Activated T-helper 1 cell treated with anti-CD3 and anti-CD28 coated beads, Interleukin-12 subunit alpha, Interleukin-12 subunit beta, Interleukin-2, Interleukin-4 antibody, amounts not matched to agents 30 ng/mL and 10 ng/mL and 1 ng/mL, durations not matched to agents 14 hours and 24 hours and 36 hours (primary cell): ENCODE results near the gene WNT5A. TPM values are rescaled to one million over a fixed set of nuclear protein-coding genes. Genes with fewer than 3 reads are reported as not detected.

Experiments used
- DNase-seq: peaks from one replicate; pipeline ENCODE4 v3.0.0; 2021; ENCODE audit warnings: low spot score
- H3K27ac Mint-ChIP-seq: one replicate; pipeline ENCODE4 v1.8.0; 2021; ENCODE audit warnings: mild to moderate bottlenecking, mixed read lengths
- H3K27me3 Mint-ChIP-seq: one replicate; pipeline ENCODE4 v1.8.0; 2022; ENCODE audit warnings: mild to moderate bottlenecking, moderate library complexity, mixed read lengths; ENCODE audit not compliant: insufficient read depth
- H3K36me3 Mint-ChIP-seq: one replicate; pipeline ENCODE4 v1.8.0; 2021; ENCODE audit warnings: low read depth, mixed read lengths
- H3K4me1 Mint-ChIP-seq: one replicate; pipeline ENCODE4 v1.8.0; 2021; ENCODE audit warnings: low read depth, mixed read lengths
- H3K4me3 Mint-ChIP-seq: one replicate; pipeline ENCODE4 v1.8.0; 2021; ENCODE audit warnings: mild to moderate bottlenecking, moderate library complexity, mixed read lengths
- H3K9me3 Mint-ChIP-seq: one replicate; pipeline ENCODE4 v1.8.0; 2021; ENCODE audit warnings: mixed read lengths
- intact Hi-C: fragments of 100-400 bp; cut with micrococcal nuclease; formaldehyde crosslinking; loops from one replicate; pipeline ENCODE4 v1.15.1; 2024
- total RNA-seq: library from RNA; stranded (reverse); gene quantifications from 2 replicates; pipeline ENCODE4 v1.2.3, GENCODE V29; 2022

WNT5A gene
- total RNA-seq, 1 donor from 2014 or later = not detected

- H3K36me3 Mint-ChIP-seq = no peaks in the 10 kb centered on the region
- no peaks in the 10 kb centered on the region for H3K9me3 Mint-ChIP-seq
- peaks cover 3% of the 10 kb centered on the region for H3K27me3 Mint-ChIP-seq
- H3K27ac Mint-ChIP-seq = no peak overlapping the region
- no peak for DNase-seq
- intact Hi-C loops = no loop called here
- H3K4me3 Mint-ChIP-seq = no peak overlapping the region
- no peaks in the 10 kb centered on the region for H3K4me1 Mint-ChIP-seq
Observed at GRCh38 chr3:55498520-55498919, 11.4 kb upstream of the WNT5A start.

GRCh38 chr3:55497250-55497649 lies 10.1 kb upstream of the WNT5A start:
- H3K36me3 Mint-ChIP-seq = no peaks in the 10 kb centered on the region
- no peak for DNase-seq
- H3K27ac Mint-ChIP-seq = no peak overlapping the region
- H3K4me1 Mint-ChIP-seq = no peaks in the 10 kb centered on the region
- intact Hi-C loops = no loop called here
- H3K4me3 Mint-ChIP-seq = no peak overlapping the region
- no peaks in the 10 kb centered on the region for H3K9me3 Mint-ChIP-seq
- H3K27me3 Mint-ChIP-seq = peaks cover 8% of the 10 kb centered on the region

- H3K27me3 Mint-ChIP-seq = peaks cover 20% of the 10 kb centered on the region
- no peak overlapping the region for H3K27ac Mint-ChIP-seq
- H3K9me3 Mint-ChIP-seq = no peaks in the 10 kb centered on the region
- H3K4me1 Mint-ChIP-seq = no peaks in the 10 kb centered on the region
- H3K36me3 Mint-ChIP-seq = no peaks in the 10 kb centered on the region
- no peak for DNase-seq
- no peak overlapping the region for H3K4me3 Mint-ChIP-seq
- intact Hi-C loops = no loop called here
Observed at GRCh38 chr3:55494976-55495375, 7.9 kb upstream of the WNT5A start.

GRCh38 chr3:55492976-55493375 lies 5.9 kb upstream of the WNT5A start:
- H3K27ac Mint-ChIP-seq = no peak overlapping the region
- H3K4me3 Mint-ChIP-seq = no peak overlapping the region
- no peaks in the 10 kb centered on the region for H3K9me3 Mint-ChIP-seq
- H3K4me1 Mint-ChIP-seq = no peaks in the 10 kb centered on the region
- peaks cover 39% of the 10 kb centered on the region for H3K27me3 Mint-ChIP-seq
- no peak for DNase-seq
- H3K36me3 Mint-ChIP-seq = no peaks in the 10 kb centered on the region
- intact Hi-C loops = no loop called here

GRCh38 chr3:55491296-55491816 lies 4.2 kb upstream of the WNT5A start:
- Mint-ChIP-seq H3K27me3 (peaks cover 51% of the 10 kb centered on the region), H3K9me3 (no peaks in the 10 kb centered on the region), H3K36me3 (no peaks in the 10 kb centered on the region), H3K4me1 (peaks cover 4% of the 10 kb centered on the region), H3K27ac (no peak overlapping the region), H3K4me3 (no peak overlapping the region)
- intact Hi-C loops = no loop called here
- no peak for DNase-seq

GRCh38 chr3:55490276-55490913 lies 3.3 kb upstream of the WNT5A start:
- Mint-ChIP-seq H3K27ac (no peak overlapping the region), H3K36me3 (no peaks in the 10 kb centered on the region), H3K4me1 (peaks cover 5% of the 10 kb centered on the region), H3K9me3 (no peaks in the 10 kb centered on the region), H3K27me3 (peaks cover 58% of the 10 kb centered on the region), H3K4me3 (no peak overlapping the region)
- intact Hi-C loops = no loop called here
- no peak for DNase-seq

GRCh38 chr3:55489798-55490132 lies 2.7 kb upstream of the WNT5A start:
- intact Hi-C loops = no loop called here

GRCh38 chr3:55488398-55489055 lies 1.4 kb upstream of the WNT5A start:
- H3K27me3 Mint-ChIP-seq = peaks cover 74% of the 10 kb centered on the region
- no peaks in the 10 kb centered on the region for H3K9me3 Mint-ChIP-seq
- H3K4me3 Mint-ChIP-seq = peak overlapping the region; percentile 56
- no peak overlapping the region for H3K27ac Mint-ChIP-seq
- DNase-seq = no peak
- no peaks in the 10 kb centered on the region for H3K36me3 Mint-ChIP-seq
- H3K4me1 Mint-ChIP-seq = peaks cover 5% of the 10 kb centered on the region
- intact Hi-C loops = no loop called here

More at GRCh38 chr3:55489798-55490132, 2.7 kb upstream of the WNT5A start:
- Mint-ChIP-seq H3K9me3 (no peaks in the 10 kb centered on the region), H3K4me3 (peak overlapping the region; percentile 2), H3K4me1 (peaks cover 5% of the 10 kb centered on the region), H3K27me3 (peaks cover 62% of the 10 kb centered on the region), H3K27ac (no peak overlapping the region), H3K36me3 (no peaks in the 10 kb centered on the region)
- no peak for DNase-seq

GRCh38 chr3:55487381-55488241 lies 505 bp upstream of the WNT5A start:
- Mint-ChIP-seq H3K9me3 (no peaks in the 10 kb centered on the region), H3K4me1 (peaks cover 5% of the 10 kb centered on the region), H3K27ac (no peak overlapping the region), H3K36me3 (no peaks in the 10 kb centered on the region), H3K4me3 (peak overlapping the region; percentile 81), H3K27me3 (peaks cover 81% of the 10 kb centered on the region)
- intact Hi-C loops = no loop called here
- DNase-seq = no peak

GRCh38 chr3:55486101-55486856 lies 827 bp downstream of the WNT5A start:
- intact Hi-C loops = no loop called here
- Mint-ChIP-seq H3K4me1 (peaks cover 5% of the 10 kb centered on the region), H3K36me3 (no peaks in the 10 kb centered on the region), H3K9me3 (no peaks in the 10 kb centered on the region), H3K27ac (peak overlapping the region; percentile 67), H3K4me3 (peak overlapping the region; percentile 56), H3K27me3 (peaks cover 80% of the 10 kb centered on the region)
- no peak for DNase-seq

GRCh38 chr3:55484801-55485791 lies 2.0 kb downstream of the WNT5A start:
- H3K27me3 Mint-ChIP-seq = peaks cover 80% of the 10 kb centered on the region
- intact Hi-C loops = loop anchor here (1.0 to 5.0 kb wide), 3 partner anchors 766 to 1363 kb away; partner anchors contain the start of gene CACNA2D3
- H3K4me3 Mint-ChIP-seq = no peak overlapping the region
- no peak overlapping the region for H3K27ac Mint-ChIP-seq
- peaks cover 5% of the 10 kb centered on the region for H3K4me1 Mint-ChIP-seq
- H3K36me3 Mint-ChIP-seq = no peaks in the 10 kb centered on the region
- no peaks in the 10 kb centered on the region for H3K9me3 Mint-ChIP-seq
- peak; percentile 12 for DNase-seq
